ENCODE data around the gene BMI1. TPM values are rescaled to one million over a fixed set of nuclear protein-coding genes. Genes with fewer than 3 reads are reported as not detected.

Gene BMI1
- total RNA-seq, 2 donors from 2014 or later: 24.7 to 38.7 TPM

- no peak overlapping the region for H3K27ac ChIP-seq
- DNase-seq (no peak), ATAC-seq (no peak)
- no peaks in the 10 kb centered on the region for H3K9me3 ChIP-seq
- no peak overlapping the region for H3K4me3 ChIP-seq
- TF ChIP-seq POLR2A (IDR thresholded peaks at IDR 0.05): no peak
- TF ChIP-seq, protein P1, sequence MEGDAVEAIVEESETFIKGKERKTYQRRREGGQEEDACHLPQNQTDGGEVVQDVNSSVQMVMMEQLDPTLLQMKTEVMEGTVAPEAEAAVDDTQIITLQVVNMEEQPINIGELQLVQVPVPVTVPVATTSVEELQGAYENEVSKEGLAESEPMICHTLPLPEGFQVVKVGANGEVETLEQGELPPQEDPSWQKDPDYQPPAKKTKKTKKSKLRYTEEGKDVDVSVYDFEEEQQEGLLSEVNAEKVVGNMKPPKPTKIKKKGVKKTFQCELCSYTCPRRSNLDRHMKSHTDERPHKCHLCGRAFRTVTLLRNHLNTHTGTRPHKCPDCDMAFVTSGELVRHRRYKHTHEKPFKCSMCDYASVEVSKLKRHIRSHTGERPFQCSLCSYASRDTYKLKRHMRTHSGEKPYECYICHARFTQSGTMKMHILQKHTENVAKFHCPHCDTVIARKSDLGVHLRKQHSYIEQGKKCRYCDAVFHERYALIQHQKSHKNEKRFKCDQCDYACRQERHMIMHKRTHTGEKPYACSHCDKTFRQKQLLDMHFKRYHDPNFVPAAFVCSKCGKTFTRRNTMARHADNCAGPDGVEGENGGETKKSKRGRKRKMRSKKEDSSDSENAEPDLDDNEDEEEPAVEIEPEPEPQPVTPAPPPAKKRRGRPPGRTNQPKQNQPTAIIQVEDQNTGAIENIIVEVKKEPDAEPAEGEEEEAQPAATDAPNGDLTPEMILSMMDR (IDR thresholded peaks at IDR 0.05): no peak
- H3K36me3 ChIP-seq (replicated peaks in 1 of 2; ENCODE audit: insufficient read depth in 1 of 2, low read depth in 2 of 2): peaks cover 4 to 5% of the 10 kb centered on the region in 2 donors
- H3K27me3 ChIP-seq: no peaks in the 10 kb centered on the region
- H3K4me1 ChIP-seq: peaks cover 41% of the 10 kb centered on the region
- WGBS, 2 donors: 57 to 62% methylated on average over 4 of the region's 4 CpGs
- intact Hi-C loops (cut with DNase I): no loop called here
Measured at GRCh38 chr10:22324413-22324812, 3.5 kb downstream of the BMI1 start.

DNA sequence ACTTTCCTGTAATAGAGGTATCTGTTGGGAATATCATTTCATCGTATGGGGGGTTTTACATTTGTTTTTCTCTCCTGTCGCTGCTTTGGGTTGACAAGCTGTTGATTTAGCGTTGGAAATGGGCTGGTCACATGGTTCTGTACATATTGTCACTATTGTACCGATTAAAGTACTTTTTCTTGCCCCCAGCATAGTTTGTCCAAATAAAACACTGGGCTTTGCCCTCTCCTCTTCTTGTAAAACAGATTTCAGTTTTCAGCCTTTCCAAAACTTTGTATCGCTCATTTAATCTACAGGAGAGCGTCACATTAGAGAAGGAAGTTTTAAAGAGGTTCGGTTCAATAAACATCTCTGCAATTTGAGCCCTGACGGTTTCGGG is 4.0 kb downstream of the BMI1 start:
- H3K27ac ChIP-seq: peak overlapping the region in 3 of 4 donors; percentile 56 to 69 (median 59)

DNA sequence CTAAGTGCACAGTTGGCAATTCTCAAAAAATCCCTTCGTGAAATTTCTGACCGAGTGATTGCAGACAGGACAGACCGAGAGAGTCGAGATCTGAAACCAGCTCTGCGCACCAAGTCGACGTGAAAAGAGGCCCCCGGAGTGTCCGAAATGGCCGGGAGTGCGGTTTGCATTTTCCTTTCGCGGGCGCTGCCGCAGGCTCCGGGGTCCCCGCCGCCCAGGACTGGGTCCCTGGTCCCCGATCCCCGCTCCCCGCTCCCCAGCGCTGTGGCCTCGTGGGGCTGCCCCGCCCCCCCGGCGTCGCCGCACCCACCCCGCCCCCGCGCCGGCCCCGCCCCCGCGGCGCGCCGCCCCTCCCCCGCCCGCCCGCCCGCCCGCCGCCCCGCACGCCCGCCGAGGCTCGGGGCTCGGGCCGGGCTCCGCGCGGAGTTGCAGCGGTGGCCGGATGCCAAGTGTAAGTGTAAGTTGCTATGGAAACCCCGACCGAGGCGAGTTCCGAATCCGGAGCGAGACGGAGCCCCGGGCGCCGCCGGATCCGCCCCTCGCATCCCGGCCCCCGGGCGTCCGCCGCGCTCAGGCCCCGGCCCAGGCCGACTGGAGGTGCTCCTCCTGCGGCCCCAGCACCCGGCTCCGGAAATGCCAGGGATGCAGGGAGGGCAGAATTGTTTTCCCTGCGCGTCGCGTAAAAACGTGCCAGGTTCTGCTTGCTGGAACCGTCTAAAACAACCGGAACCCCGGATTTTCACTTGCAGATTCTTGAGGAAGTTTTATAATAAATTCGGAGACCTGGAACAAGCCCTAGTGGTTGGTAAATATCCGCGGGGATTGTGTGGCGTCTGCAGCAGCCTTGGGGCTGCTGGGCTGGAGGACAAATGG is 4.6 kb downstream of the BMI1 start:
- H3K36me3 ChIP-seq (replicated peaks in 1 of 2; ENCODE audit: insufficient read depth in 1 of 2, low read depth in 2 of 2): peaks cover 6 to 10% of the 10 kb centered on the region in 2 donors
- H3K4me3 ChIP-seq: peak overlapping the region in 1 of 2 donors; percentile 43
- H3K4me1 ChIP-seq: peaks cover 36% of the 10 kb centered on the region
- intact Hi-C loops (cut with DNase I): no loop called here
- peak; percentile 44 for ATAC-seq
- H3K9me3 ChIP-seq: no peaks in the 10 kb centered on the region
- no peaks in the 10 kb centered on the region for H3K27me3 ChIP-seq
- WGBS, 2 donors: 1 to 3% methylated on average over 21 to 92 of the region's 92 CpGs
- DNase-seq: peak; percentile 70 to 84 (median 79)
- TF ChIP-seq POLR2A (IDR thresholded peaks at IDR 0.05): peak in 2 of 3 donors; percentile 26 to 34
- TF ChIP-seq, protein P1 (IDR thresholded peaks at IDR 0.05): peak in 1 of 7 experiments; percentile 11
- peak overlapping the region in 3 of 4 donors; percentile 56 to 71 (median 69) for H3K27ac ChIP-seq

More for the DNA sequence above, 4.0 kb downstream of the BMI1 start:
- H3K4me1 ChIP-seq: peaks cover 39% of the 10 kb centered on the region
- H3K36me3 ChIP-seq (replicated peaks in 1 of 2; ENCODE audit: insufficient read depth in 1 of 2, low read depth in 2 of 2): peaks cover 6 to 8% of the 10 kb centered on the region in 2 donors
- intact Hi-C loops (cut with DNase I): no loop called here
- peak overlapping the region in 1 of 2 donors; percentile 18 for H3K4me3 ChIP-seq
- H3K9me3 ChIP-seq: no peaks in the 10 kb centered on the region
- WGBS, 2 donors: 1 to 4% methylated on average over 9 of the region's 9 CpGs
- no peak for TF ChIP-seq POLR2A (IDR thresholded peaks at IDR 0.05)
- TF ChIP-seq, protein P1 (IDR thresholded peaks at IDR 0.05): no peak
- ATAC-seq: no peak
- no peak for DNase-seq
- H3K27me3 ChIP-seq: no peaks in the 10 kb centered on the region

- 65 to 69% methylated on average over 8 of the region's 8 CpGs for WGBS, 2 donors
- intact Hi-C loops (cut with DNase I): no loop called here
Measured at GRCh38 chr10:22326145-22326702, 5.3 kb downstream of the BMI1 start.

More at GRCh38 chr10:22326145-22326702, 5.3 kb downstream of the BMI1 start:
- Histone ChIP-seq H3K9me3 (no peaks in the 10 kb centered on the region), H3K4me1 (peaks cover 36% of the 10 kb centered on the region), H3K4me3 (peak overlapping the region in 1 of 2 donors; percentile 43), H3K27me3 (no peaks in the 10 kb centered on the region), H3K36me3 (replicated peaks in 1 of 2; ENCODE audit: insufficient read depth in 1 of 2, low read depth in 2 of 2) (peaks cover 6 to 10% of the 10 kb centered on the region in 2 donors), H3K27ac (peak overlapping the region in 3 of 4 donors; percentile 56 to 71 (median 69))
- no peak for DNase-seq
- TF ChIP-seq, protein P1 (IDR thresholded peaks at IDR 0.05): no peak
- no peak for TF ChIP-seq POLR2A (IDR thresholded peaks at IDR 0.05)
- ATAC-seq: no peak

Data from body of pancreas (tissue), 4 donors.